ENCODE data around the gene SAYSD1. TPM values are rescaled to one million over a fixed set of nuclear protein-coding genes. Genes with fewer than 3 reads are reported as not detected.

SAYSD1 gene
- polyA plus RNA-seq, 10 donors = 9.8 to 15.7 (median 12.1) TPM

- no peak for DNase-seq
These were observed 1.2 kb downstream of the SAYSD1 start for GRCh38 chr6:39113788-39114187.

- no peak for DNase-seq
These were observed 3.7 kb downstream of the SAYSD1 start for GRCh38 chr6:39111280-39111679.

GRCh38 chr6:39108041-39108839 lies 6.7 kb downstream of the SAYSD1 start:
- DNase-seq = no peak

GRCh38 chr6:39107641-39108040 lies 7.3 kb downstream of the SAYSD1 start:
- no peak for DNase-seq

GRCh38 chr6:39107034-39107433 lies 8.0 kb downstream of the SAYSD1 start:
- no peak for DNase-seq

GRCh38 chr6:39104528-39104927 lies 10.5 kb downstream of the SAYSD1 start:
- no peak for DNase-seq

GRCh38 chr6:39102821-39103136 lies 12.2 kb downstream of the SAYSD1 start:
- DNase-seq = no peak

GRCh38 chr6:39102071-39102820 lies 12.7 kb downstream of the SAYSD1 start:
- peak; percentile 41 to 70 (median 51) for DNase-seq

- no peak for DNase-seq
These were observed 14.6 kb downstream of the SAYSD1 start for GRCh38 chr6:39100358-39100757.

GRCh38 chr6:39095578-39095977 lies 19.4 kb downstream of the SAYSD1 start:
- no peak for DNase-seq

- DNase-seq = no peak
These were observed 21.8 kb downstream of the SAYSD1 start for GRCh38 chr6:39093149-39093708.

GRCh38 chr6:39092124-39092523 lies 22.9 kb downstream of the SAYSD1 start:
- no peak for DNase-seq

GRCh38 chr6:39091220-39091619 lies 23.8 kb downstream of the SAYSD1 start:
- DNase-seq = no peak

GRCh38 chr6:39090036-39090435 lies 24.9 kb downstream of the SAYSD1 start:
- DNase-seq = no peak

GRCh38 chr6:39088331-39088730 lies 26.7 kb downstream of the SAYSD1 start:
- peak; percentile 39 to 75 (median 60) for DNase-seq

GRCh38 chr6:39087197-39087596 lies 27.8 kb downstream of the SAYSD1 start:
- no peak for DNase-seq

GRCh38 chr6:39086711-39087110 lies 28.3 kb downstream of the SAYSD1 start:
- DNase-seq = no peak

GRCh38 chr6:39086294-39086693 lies 28.7 kb downstream of the SAYSD1 start:
- DNase-seq = no peak

GRCh38 chr6:39085129-39085797 lies 29.7 kb downstream of the SAYSD1 start:
- DNase-seq = no peak

- no peak for DNase-seq
These were observed 30.5 kb downstream of the SAYSD1 start for GRCh38 chr6:39084506-39084905.

GRCh38 chr6:39083231-39083634 lies 31.8 kb downstream of the SAYSD1 start:
- DNase-seq = no peak

- DNase-seq = no peak
These were observed 32.7 kb downstream of the SAYSD1 start for GRCh38 chr6:39082310-39082709.

Measured in muscle of back (tissue), 11 donors.